HT-29 (cell line): ENCODE data around the gene SDF2. TPM values are rescaled to one million over a fixed set of nuclear protein-coding genes. Genes with fewer than 3 reads are reported as not detected.

Source experiments
- total RNA-seq: library from RNA; depleted of rRNA; stranded (reverse); fragments of >200 nt; shearing (Covaris generic); gene quantifications from 2 replicates; pipeline ENCODE4 v1.2.3, GENCODE V29; 2014; rRNA removed

The SDF2 gene
- total RNA-seq, 1 experiment from 2014 or later: 50.7 TPM

Other genes starting within 250 kb of the SDF2 start
- not detected in 2 replicates for gene SLC13A2, start 188.3 kb downstream of the SDF2 start, total RNA-seq
- not detected in 2 replicates for gene FOXN1, start 155.6 kb downstream of the SDF2 start, total RNA-seq
- gene UNC119, start 109.3 kb downstream of the SDF2 start, total RNA-seq: 28.9 and 36.7 TPM in 2 replicates
- 62.5 and 65.8 TPM in 2 replicates for gene PIGS, start 90.4 kb downstream of the SDF2 start, total RNA-seq
- gene ALDOC, start 85.0 kb downstream of the SDF2 start, total RNA-seq: 43.5 and 46.9 TPM in 2 replicates
- 62.5 and 71.2 TPM in 2 replicates for gene SPAG5, start 62.9 kb downstream of the SDF2 start, total RNA-seq
- 11.1 and 12.1 TPM in 2 replicates for gene RSKR, start 47.7 kb downstream of the SDF2 start, total RNA-seq
- 127 and 129 TPM in 2 replicates for gene BLTP2, start 16.7 kb downstream of the SDF2 start, total RNA-seq
- gene SUPT6H, start 299 bp upstream of the SDF2 start, total RNA-seq: 48.1 and 57.9 TPM in 2 replicates
- 1.7 and 3.8 TPM in 2 replicates for gene PROCA1, start 50.0 kb upstream of the SDF2 start, total RNA-seq
- gene RAB34, start 56.0 kb upstream of the SDF2 start, total RNA-seq: 0.97 TPM in 1 of 2 replicates, not detected in the other
- gene RPL23A, start 58.1 kb upstream of the SDF2 start, total RNA-seq: 601 and 602 TPM in 2 replicates
- gene TLCD1, start 64.3 kb upstream of the SDF2 start, total RNA-seq: 30.6 and 44.6 TPM in 2 replicates
- gene NEK8, start 66.9 kb upstream of the SDF2 start, total RNA-seq: 13.9 and 15.0 TPM in 2 replicates
- 295 and 307 TPM in 2 replicates for gene TRAF4, start 82.1 kb upstream of the SDF2 start, total RNA-seq
- gene FAM222B, start 180.9 kb upstream of the SDF2 start, total RNA-seq: 9.5 and 13.0 TPM in 2 replicates
- 29.1 and 33.0 TPM in 2 replicates for gene ERAL1, start 193.1 kb upstream of the SDF2 start, total RNA-seq
- gene FLOT2, start 235.8 kb upstream of the SDF2 start, total RNA-seq: 49.7 and 55.6 TPM in 2 replicates
- gene DHRS13, start 241.2 kb upstream of the SDF2 start, total RNA-seq: 15.2 and 17.6 TPM in 2 replicates